CD14-positive monocyte (primary cell): ENCODE measurements around the gene INPP5E. TPM values are rescaled to one million over a fixed set of nuclear protein-coding genes. Genes with fewer than 3 reads are reported as not detected.

Experiments used
- DNase-seq, 3 donors: peaks; one replicate each; pipeline ENCODE4 v3.0.0-alpha.2; 2011 to 2022
- H2AFZ ChIP-seq: 2 replicates; pipeline ENCODE4 v1.6.0; 2012; ENCODE audit warnings: mild to moderate bottlenecking, low read depth, low read length, inconsistent platforms; ENCODE audit not compliant: insufficient read depth, poor library complexity, severe bottlenecking
- H3K27ac ChIP-seq, 2 donors: 1 replicate in 1 of 2; 2 replicates in 1 of 2; pipeline ENCODE4 v1.5.1; 2012 to 2013; ENCODE audit warnings: low read length in 2 of 2, control low read depth in 1 of 2, inconsistent platforms in 1 of 2, low read depth in 1 of 2, mild to moderate bottlenecking in 1 of 2
- H3K27me3 ChIP-seq, 2 donors: one replicate each; pipeline versions ENCODE4 v1.6.0 to v1.6.1; 2011 to 2013; ENCODE audit warnings: low read length in 2 of 2; ENCODE audit not compliant: control insufficient read depth in 2 of 2, insufficient read depth in 2 of 2
- H3K36me3 ChIP-seq, 2 donors: replicated peaks in 1 of 2; 1 replicate in 1 of 2; 2 replicates in 1 of 2; pipeline versions ENCODE4 v1.5.1 to v1.6.1; 2012 to 2013; ENCODE audit warnings: low read length in 2 of 2, control low read depth in 1 of 2, inconsistent platforms in 1 of 2, mild to moderate bottlenecking in 1 of 2; ENCODE audit not compliant: insufficient read depth in 2 of 2, control insufficient read depth in 1 of 2
- H3K4me1 ChIP-seq, 2 donors: 1 replicate in 1 of 2; 2 replicates in 1 of 2; pipeline versions ENCODE4 v1.5.1 to v1.6.1; 2012 to 2013; ENCODE audit warnings: low read length in 2 of 2, control low read depth in 1 of 2, inconsistent platforms in 1 of 2, mild to moderate bottlenecking in 1 of 2, moderate library complexity in 1 of 2; ENCODE audit not compliant: insufficient read depth in 2 of 2, control insufficient read depth in 1 of 2
- H3K4me2 ChIP-seq: replicated peaks from 2 replicates; pipeline ENCODE3; 2012; ENCODE audit warnings: low read length, moderate library complexity, mild to moderate bottlenecking; ENCODE audit not compliant: poor library complexity, severe bottlenecking; ENCODE audit errors: extremely low read depth
- H3K4me3 ChIP-seq, 3 experiments: fragments of 200-600 bp in 1 of 3; sonication (generic) in 1 of 3; replicated peaks in 1 of 3; 1 replicate in 2 of 3; 2 replicates in 1 of 3; pipeline ENCODE4 v1.5.1; 2011 to 2013; ENCODE audit warnings: low read length in 3 of 3, mild to moderate bottlenecking in 3 of 3, control low read depth in 2 of 3, low read depth in 2 of 3, inconsistent platforms in 1 of 3, moderate library complexity in 1 of 3
- H3K79me2 ChIP-seq: 2 replicates; pipeline ENCODE4 v1.6.0; 2012; ENCODE audit warnings: mild to moderate bottlenecking, control low read depth, inconsistent platforms, low read length, moderate library complexity; ENCODE audit not compliant: insufficient read depth
- H3K9ac ChIP-seq: 2 replicates; pipeline ENCODE4 v1.6.0; 2017; ENCODE audit warnings: low read length, mild to moderate bottlenecking; ENCODE audit not compliant: insufficient read depth, poor library complexity, severe bottlenecking
- H3K9me3 ChIP-seq, 2 donors: replicated peaks in 1 of 2; 1 replicate in 1 of 2; 2 replicates in 1 of 2; pipeline versions ENCODE4 v1.5.1 to v1.6.1; 2012 to 2013; ENCODE audit warnings: low read length in 2 of 2, control low read depth in 1 of 2; ENCODE audit not compliant: control insufficient read depth in 1 of 2, insufficient read depth in 1 of 2
- H4K20me1 ChIP-seq: 2 replicates; pipeline ENCODE4 v1.6.0; 2012; ENCODE audit warnings: mild to moderate bottlenecking, low read length, control low read depth, moderate library complexity; ENCODE audit not compliant: insufficient read depth
- H3K27ac Mint-ChIP-seq, 7 donors: one replicate each; pipeline ENCODE4 v1.8.0; 2020; ENCODE audit warnings: mild to moderate bottlenecking in 7 of 7, mixed read lengths in 7 of 7, moderate library complexity in 6 of 7, inconsistent platforms in 2 of 7
- H3K27me3 Mint-ChIP-seq, 3 donors: one replicate each; pipeline ENCODE4 v1.8.0; 2021 to 2022; ENCODE audit warnings: low read depth in 3 of 3, mild to moderate bottlenecking in 3 of 3, mixed read lengths in 3 of 3, moderate library complexity in 3 of 3, inconsistent platforms in 1 of 3
- H3K36me3 Mint-ChIP-seq, 2 donors: one replicate each; pipeline ENCODE4 v1.8.0; 2020; ENCODE audit warnings: mixed read lengths in 2 of 2, inconsistent platforms in 1 of 2, mild to moderate bottlenecking in 1 of 2
- H3K4me1 Mint-ChIP-seq: one replicate; pipeline ENCODE4 v1.8.0; 2020; ENCODE audit warnings: mild to moderate bottlenecking, mixed read lengths
- H3K4me3 Mint-ChIP-seq, 2 donors: one replicate each; pipeline ENCODE4 v1.8.0; 2020; ENCODE audit warnings: mild to moderate bottlenecking in 2 of 2, mixed read lengths in 2 of 2, moderate library complexity in 1 of 2
- H3K9me3 Mint-ChIP-seq, 7 donors: one replicate each; pipeline ENCODE4 v1.8.0; 2020 to 2022; ENCODE audit warnings: mixed read lengths in 7 of 7, mild to moderate bottlenecking in 6 of 7, moderate library complexity in 6 of 7, inconsistent platforms in 2 of 7
- CTCF ChIP-seq: fragments of 200-600 bp; IDR thresholded peaks from one replicate; pipeline ENCODE4 v1.8.0; 2022; ENCODE audit warnings: antibody characterized with exemption, mild to moderate bottlenecking
- WGBS: methylation state at CpG from one replicate; pipeline ENCODE4 v1.1.5; 2013; ENCODE audit warnings: missing lambda C conversion rate; ENCODE audit not compliant: insufficient coverage; 5-methylcytosine and 5-hydroxymethylcytosine counted together
- intact Hi-C, 2 donors: fragments of 100-400 bp; cut with micrococcal nuclease; formaldehyde crosslinking; loops; one replicate each; pipeline versions ENCODE4 v1.15.0 to v1.15.1; 2023
- polyA plus RNA-seq, 3 donors: library from polyadenylated mRNA; depleted of rRNA in 1 of 3; unstranded in 2 of 3; stranded (reverse) in 1 of 3; fragments of 300-500 nt in 2 of 3; fragments of >200 nt in 1 of 3; fragmentation: Illumina TruSeq in 2 of 3; gene quantifications; 1 replicate in 2 of 3; 2 replicates in 1 of 3; pipeline ENCODE4 v1.2.3, GENCODE V29; 2012 to 2021

Gene INPP5E
- polyA plus RNA-seq, 3 donors: 1.0 to 8.0 (median 1.0) TPM

GRCh38 chr9:136443087-136443486 lies 3.4 kb upstream of the INPP5E start:
- H3K27ac Mint-ChIP-seq: no peak overlapping the region
- H3K9me3 ChIP-seq: no peaks in the 10 kb centered on the region
- 98% methylated on average over 11 of the region's 15 CpGs for WGBS
- H3K36me3 Mint-ChIP-seq: peaks cover 59 to 78% of the 10 kb centered on the region in 2 donors
- intact Hi-C loops: no loop called here
- H3K4me1 ChIP-seq: peaks cover 12 to 18% of the 10 kb centered on the region in 2 donors
- no peak overlapping the region for H3K4me3 Mint-ChIP-seq
- peaks cover 69 to 77% of the 10 kb centered on the region in 2 donors for H3K36me3 ChIP-seq
- no peaks in the 10 kb centered on the region for H3K9me3 Mint-ChIP-seq
- H3K4me2 ChIP-seq: no peak overlapping the region
- no peak overlapping the region for H3K4me3 ChIP-seq
- H4K20me1 ChIP-seq: peaks cover 34% of the 10 kb centered on the region
- peaks cover 5% of the 10 kb centered on the region for H3K79me2 ChIP-seq
- TF ChIP-seq CTCF: no peak
- no peak overlapping the region for H2AFZ ChIP-seq
- no peak overlapping the region for H3K9ac ChIP-seq
- H3K27me3 ChIP-seq: peaks cover 0 to 4% of the 10 kb centered on the region in 2 donors
- no peak overlapping the region for H3K27ac ChIP-seq
- no peak for DNase-seq
- peaks cover under 1 to 9% (median 4%) of the 10 kb centered on the region in 3 donors for H3K27me3 Mint-ChIP-seq
- H3K4me1 Mint-ChIP-seq: peaks cover 7% of the 10 kb centered on the region

- no peak for TF ChIP-seq CTCF
- WGBS: 91% methylated on average over 3 of the region's 5 CpGs
- H3K27ac Mint-ChIP-seq: peak overlapping the region in 1 of 7 donors; percentile 68
- Histone ChIP-seq H3K4me3 (no peak overlapping the region), H3K27me3 (peaks cover 0 to 4% of the 10 kb centered on the region in 2 donors), H3K9me3 (no peaks in the 10 kb centered on the region), H3K9ac (no peak overlapping the region), H3K4me1 (peaks cover 21 to 26% of the 10 kb centered on the region in 2 donors), H3K4me2 (no peak overlapping the region), H4K20me1 (peaks cover 43% of the 10 kb centered on the region), H3K79me2 (peaks cover 13% of the 10 kb centered on the region), H2AFZ (no peak overlapping the region), H3K27ac (no peak overlapping the region), H3K36me3 (peaks cover 61 to 68% of the 10 kb centered on the region in 2 donors)
- H3K27me3 Mint-ChIP-seq: peaks cover 5 to 11% (median 6%) of the 10 kb centered on the region in 3 donors
- intact Hi-C loops: no loop called here
- no peaks in the 10 kb centered on the region for H3K9me3 Mint-ChIP-seq
- H3K4me1 Mint-ChIP-seq: peaks cover 15% of the 10 kb centered on the region
- no peak overlapping the region for H3K4me3 Mint-ChIP-seq
- DNase-seq: no peak
- peaks cover 51 to 69% of the 10 kb centered on the region in 2 donors for H3K36me3 Mint-ChIP-seq
Measured at GRCh38 chr9:136442265-136442664, 2.6 kb upstream of the INPP5E start.
